Endodermal cell (in vitro differentiated cells): ENCODE data around the gene SMCO1. TPM values are rescaled to one million over a fixed set of nuclear protein-coding genes. Genes with fewer than 3 reads are reported as not detected.
A peak's percentile ranks its signal among the peaks of the same experiment; 100 is the strongest.

Source experiments
- DNase-seq: peaks from one replicate; pipeline ENCODE4 v3.0.0-alpha.2; 2017
- H3K27ac ChIP-seq: 2 replicates; pipeline ENCODE4 v1.5.1; 2013; ENCODE audit warnings: mild to moderate bottlenecking, low read depth, low read length, moderate library complexity
- H3K27me3 ChIP-seq: 2 replicates; pipeline ENCODE4 v1.6.1; 2013; ENCODE audit warnings: mild to moderate bottlenecking, low read length, moderate library complexity; ENCODE audit not compliant: insufficient read depth, control insufficient read depth, poor library complexity, severe bottlenecking
- H3K36me3 ChIP-seq: 2 replicates; pipeline ENCODE4 v1.7.0; 2013; ENCODE audit warnings: mild to moderate bottlenecking, low read length, moderate library complexity; ENCODE audit not compliant: control insufficient read depth, insufficient read depth
- H3K4me1 ChIP-seq: one replicate; pipeline ENCODE4 v1.7.0; 2013; ENCODE audit warnings: low read length; ENCODE audit not compliant: control insufficient read depth, insufficient read depth
- H3K4me3 ChIP-seq: 2 replicates; pipeline ENCODE4 v1.5.1; 2013; ENCODE audit warnings: mild to moderate bottlenecking, low read length, moderate library complexity
- H3K9ac ChIP-seq: 2 replicates; pipeline ENCODE4 v1.6.1; 2013; ENCODE audit warnings: mild to moderate bottlenecking, low read length, moderate library complexity; ENCODE audit not compliant: poor library complexity, severe bottlenecking; ENCODE audit errors: extremely low read depth
- H3K9me3 ChIP-seq: 2 replicates; pipeline ENCODE4 v1.6.1; 2013; ENCODE audit warnings: mild to moderate bottlenecking, low read length, moderate library complexity; ENCODE audit not compliant: control insufficient read depth
- H3K27ac Mint-ChIP-seq: 2 replicates; pipeline ENCODE4 v1.8.0; 2020; ENCODE audit warnings: mixed read lengths
- H3K27me3 Mint-ChIP-seq: 2 replicates; pipeline ENCODE4 v1.8.0; 2021; ENCODE audit warnings: mild to moderate bottlenecking, mixed read lengths; ENCODE audit not compliant: insufficient read depth
- H3K36me3 Mint-ChIP-seq: 2 replicates; pipeline ENCODE4 v1.8.0; 2020; ENCODE audit warnings: low read depth, mixed read lengths
- H3K4me1 Mint-ChIP-seq: 2 replicates; pipeline ENCODE4 v1.8.0; 2020; ENCODE audit warnings: mixed read lengths
- H3K4me3 Mint-ChIP-seq: 2 replicates; pipeline ENCODE4 v1.8.0; 2020; ENCODE audit warnings: mild to moderate bottlenecking, moderate library complexity, mixed read lengths
- H3K9me3 Mint-ChIP-seq: 2 replicates; pipeline ENCODE4 v1.8.0; 2020; ENCODE audit warnings: mild to moderate bottlenecking, mixed read lengths
- CTCF ChIP-seq: fragments of 200-600 bp; sonication (generic); conservative IDR thresholded peaks from 2 replicates; pipeline ENCODE4 v1.5.0; 2021; ENCODE audit warnings: antibody characterized with exemption, mild to moderate bottlenecking
- WGBS, 2 experiments: methylation state at CpG; one replicate each; pipeline versions ENCODE4 v1.1.5 to v1.1.7; 2013; ENCODE audit warnings: missing lambda C conversion rate in 2 of 2, mixed read lengths in 1 of 2; ENCODE audit not compliant: insufficient coverage in 1 of 2, insufficient read length in 1 of 2; 5-methylcytosine and 5-hydroxymethylcytosine counted together
- long read RNA-seq, 4 experiments: library from polyadenylated mRNA in 2 of 4; library from RNA in 1 of 4; library from capped mRNA in 1 of 4; stranded (forward) in 3 of 4; unstranded in 1 of 4; transcript quantifications; one replicate each; pipeline ENCODE4 v2.0.0, GENCODE V29; 2020 to 2021; ENCODE audit warnings: inconsistent platforms in 1 of 4
- polyA plus RNA-seq, 2 experiments: library from polyadenylated mRNA; stranded (reverse); fragments of 50-300 nt; gene quantifications; one replicate each; pipeline ENCODE4 v1.2.3, GENCODE V29; 2013
- total RNA-seq, 2 donors: library from RNA; stranded (reverse); fragmentation: NEBNext Ultra II Directional in 1 of 2; extraction: Animal tissue kit (Norgen Biotek cat#: 25700) in 1 of 2; gene quantifications; 2 replicates in 1 of 2; 3 replicates in 1 of 2; pipeline ENCODE4 v1.2.1, GENCODE V29; 2021

Gene SMCO1
- total RNA-seq = not detected
- not detected for polyA plus RNA-seq (2013, experiment 1 of 2)
- not detected for polyA plus RNA-seq (2013, experiment 2 of 2)
- long read RNA-seq, experiment 1 = 0 reads
- long read RNA-seq, experiment 2 = 0 reads
- long read RNA-seq, experiment 3 = 0 reads
- long read RNA-seq, experiment 4 = 0 reads

GRCh38 chr3:196514913-196515621, at the start of gene SMCO1:
SMCO1 (minus strand) TSS chr3:196515346; CDS start chr3:196515209, 137 bp downstream.
- H3K27me3 ChIP-seq = no peaks in the 10 kb centered on the region
- no peak within 1 kb of the TSS for H3K9ac ChIP-seq
- Mint-ChIP-seq H3K36me3 (peaks cover 4% of the 10 kb centered on the region), H3K4me1 (no peaks in the 10 kb centered on the region), H3K4me3 (no peak within 1 kb of the TSS), H3K9me3 (peaks cover 38% of the 10 kb centered on the region), H3K27me3 (peaks cover 2% of the 10 kb centered on the region), H3K27ac (no peak within 1 kb of the TSS)
- H3K9me3 ChIP-seq = peaks cover 42% of the 10 kb centered on the region
- no peaks in the 10 kb centered on the region for H3K4me1 ChIP-seq
- H3K36me3 ChIP-seq = no peaks in the 10 kb centered on the region
- H3K4me3 ChIP-seq = no peak within 1 kb of the TSS
- DNase-seq = no peak
- no peak within 1 kb of the TSS for H3K27ac ChIP-seq
- WGBS, 2 experiments = 89 to 98% methylated on average over 4 to 8 of the region's 10 CpGs
- TF ChIP-seq CTCF = no peak

- Histone ChIP-seq H3K4me1 (no peaks in the 10 kb centered on the region), H3K9me3 (no peaks in the 10 kb centered on the region), H3K9ac (no peak overlapping the region), H3K27me3 (no peaks in the 10 kb centered on the region), H3K4me3 (no peak overlapping the region), H3K27ac (no peak overlapping the region), H3K36me3 (peaks cover 11% of the 10 kb centered on the region)
- H3K27me3 Mint-ChIP-seq = no peaks in the 10 kb centered on the region
- no peak for DNase-seq
- no peak overlapping the region for H3K4me3 Mint-ChIP-seq
- peaks cover 17% of the 10 kb centered on the region for H3K36me3 Mint-ChIP-seq
- TF ChIP-seq CTCF = peak; percentile 23
- H3K9me3 Mint-ChIP-seq = no peaks in the 10 kb centered on the region
- 95 to 98% methylated on average over 9 of the region's 9 CpGs for WGBS, 2 experiments
- no peak overlapping the region for H3K27ac Mint-ChIP-seq
- no peaks in the 10 kb centered on the region for H3K4me1 Mint-ChIP-seq
Observed at GRCh38 chr3:196563721-196564225, 48.6 kb upstream of the SMCO1 start.

- peaks cover 14% of the 10 kb centered on the region for H3K36me3 ChIP-seq
- Mint-ChIP-seq H3K27ac (no peak overlapping the region), H3K4me1 (no peaks in the 10 kb centered on the region), H3K9me3 (no peaks in the 10 kb centered on the region), H3K4me3 (no peak overlapping the region), H3K36me3 (peaks cover 11% of the 10 kb centered on the region), H3K27me3 (no peaks in the 10 kb centered on the region)
- H3K27me3 ChIP-seq = no peaks in the 10 kb centered on the region
- 77 to 94% methylated on average over 3 of the region's 3 CpGs for WGBS, 2 experiments
- no peak overlapping the region for H3K9ac ChIP-seq
- H3K4me3 ChIP-seq = no peak overlapping the region
- H3K27ac ChIP-seq = no peak overlapping the region
- no peak for DNase-seq
- no peak for TF ChIP-seq CTCF
- no peaks in the 10 kb centered on the region for H3K9me3 ChIP-seq
- H3K4me1 ChIP-seq = no peaks in the 10 kb centered on the region
Observed at GRCh38 chr3:196559826-196560225, 44.7 kb upstream of the SMCO1 start.
